Subcutaneous preadipocyte (primary cell): Measurements from ENCODE around the gene DNAAF8. TPM values are rescaled to one million over a fixed set of nuclear protein-coding genes. Genes with fewer than 3 reads are reported as not detected.

Experiments used
- small RNA-seq: library from RNA; depleted of rRNA; stranded (forward); fragments of <200 nt; gene quantifications from one replicate; pipeline ENCODE3, GENCODE V24; 2012
- total RNA-seq: library from RNA; depleted of rRNA; stranded (reverse); fragments of >200 nt; gene quantifications from 2 replicates; pipeline ENCODE4 v1.2.3, GENCODE V29; 2012

DNAAF8 gene
- total RNA-seq: 0.37 and 0.59 TPM in 2 replicates

DNA sequence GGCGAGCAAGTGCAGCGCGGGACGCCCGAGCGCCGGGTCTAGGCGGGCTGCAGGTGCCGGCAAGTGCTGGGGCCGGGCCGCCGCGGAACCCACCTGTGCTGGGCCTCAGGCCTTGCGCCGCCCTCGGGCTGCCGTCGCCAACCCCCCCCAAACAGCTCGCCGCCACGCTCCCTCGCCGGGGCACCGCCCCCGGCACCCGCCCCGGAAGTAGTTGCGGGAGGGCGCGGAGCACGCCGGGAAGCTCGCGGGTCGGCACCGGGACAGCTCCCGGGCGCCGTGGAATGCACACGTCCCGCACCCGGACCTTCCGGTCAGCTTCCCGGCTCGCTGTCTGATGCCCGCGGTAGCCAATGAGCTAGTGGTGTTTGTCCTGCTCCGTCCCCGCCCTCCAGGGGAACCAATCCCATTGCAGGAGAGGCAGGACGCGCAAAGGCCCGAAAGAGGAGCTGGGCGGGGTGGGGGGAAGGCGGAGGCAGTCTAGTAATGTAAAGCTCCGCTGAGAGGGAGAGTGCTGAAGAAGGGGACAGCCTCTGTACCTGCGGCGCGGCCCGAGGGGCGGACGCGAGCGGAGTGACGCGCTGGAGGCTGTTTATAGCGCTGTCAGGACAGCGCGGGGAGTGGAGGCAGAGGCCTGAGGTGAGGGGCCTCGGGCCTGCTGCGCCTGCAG, at the start of gene DNAAF8, which contains the start of gene ANKS3:
Gene DNAAF8 (plus strand): TSS at position 475 of the 667 bp plus-strand sequence. CDS start 1,978 bp downstream, outside the sequence.
Gene ANKS3 (minus strand): TSS at position 209 of the 667 bp plus-strand sequence. CDS start 4,122 bp downstream, outside the sequence.

GRCh38 chr16:4693296-4693955, 40.9 kb upstream of the DNAAF8 start, which contains the start of gene NUDT16L1:
Gene NUDT16L1, plus strand, starts transcription at chr16:4693562. Its CDS starts 165 bp downstream, at chr16:4693727.

DNA sequence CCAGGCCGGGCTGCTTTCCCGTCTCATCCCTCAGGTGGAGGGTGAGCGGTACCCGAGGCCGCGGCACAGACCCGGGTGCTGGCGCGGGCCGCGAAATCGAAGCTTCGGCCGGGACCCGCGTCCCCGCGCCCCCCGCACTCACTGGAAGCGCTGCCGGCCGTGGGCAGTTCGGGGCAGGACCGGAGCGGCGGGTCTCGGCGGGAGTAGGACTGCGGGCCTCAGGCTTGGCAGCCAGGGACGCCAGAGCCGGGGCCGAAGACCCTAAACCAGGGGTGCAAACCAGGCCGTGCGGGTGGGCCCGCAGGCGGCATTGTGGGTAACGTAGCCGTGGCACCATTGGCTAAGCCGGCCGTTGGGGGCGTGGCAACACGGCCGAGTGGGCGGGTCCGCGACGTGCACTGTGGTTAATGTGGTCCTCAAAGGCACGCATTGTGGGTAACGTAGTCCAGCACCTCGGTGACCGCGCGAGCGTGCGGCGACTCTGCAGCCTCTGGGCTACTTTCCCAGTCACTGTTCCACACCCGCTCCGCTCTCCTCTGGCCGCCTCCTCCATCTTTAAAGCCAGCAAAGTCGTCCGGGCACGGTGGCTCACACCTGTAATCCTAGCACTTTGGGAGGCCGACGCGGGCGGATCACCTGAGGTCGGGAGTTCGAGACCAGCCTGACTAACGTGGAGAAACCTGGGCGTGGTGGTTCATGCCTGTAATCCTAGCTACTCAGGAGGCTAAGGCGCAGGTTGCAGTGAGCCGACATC, 32.7 kb downstream of the DNAAF8 start, which contains the start of gene ZNF500:
Gene ZNF500 (minus strand): TSS at position 288 of the 754 bp plus-strand sequence. CDS start 1,184 bp downstream, outside the sequence.

GRCh38 chr16:4787627-4788482, 53.5 kb downstream of the DNAAF8 start, which contains the start of gene SEPTIN12:
Gene SEPTIN12, minus strand, starts transcription at chr16:4788345. Its CDS starts 700 bp downstream, at chr16:4787645.

GRCh38 chr16:4795181-4795827, 61.0 kb downstream of the DNAAF8 start, which contains the start of gene SMIM22:
Gene SMIM22, plus strand, starts transcription at chr16:4795369. Its CDS starts 366 bp downstream, at chr16:4795735.

Small RNAs within 50 kb of the gene (small RNA-seq; reads per million reads assigned to genes)
- not detected for gene RF00017

Other genes starting within 250 kb of the DNAAF8 start
- gene CDIP1, start 195.8 kb upstream of the DNAAF8 start, total RNA-seq: 7.0 and 9.0 TPM in 2 replicates
- gene C16orf96, start 178.2 kb upstream of the DNAAF8 start, total RNA-seq: not detected in 2 replicates
- 7.0 and 11.3 TPM in 2 replicates for gene UBALD1, start 119.6 kb upstream of the DNAAF8 start, total RNA-seq
- 31.6 and 35.6 TPM in 2 replicates for gene MGRN1, start 109.7 kb upstream of the DNAAF8 start, total RNA-seq
- gene NUDT16L1, start 41.0 kb upstream of the DNAAF8 start, total RNA-seq: 19.4 and 23.5 TPM in 2 replicates
- gene ANKS3, start 266 bp upstream of the DNAAF8 start, total RNA-seq: 16.9 and 21.1 TPM in 2 replicates
- 9.6 and 13.1 TPM in 2 replicates for gene ZNF500, start 32.6 kb downstream of the DNAAF8 start, total RNA-seq
- not detected in 2 replicates for gene SEPTIN12, start 53.8 kb downstream of the DNAAF8 start, total RNA-seq
- not detected in 2 replicates for gene SMIM22, start 60.8 kb downstream of the DNAAF8 start, total RNA-seq
- gene ROGDI, start 68.1 kb downstream of the DNAAF8 start, total RNA-seq: 8.4 and 9.6 TPM in 2 replicates
- 37.5 and 64.1 TPM in 2 replicates for gene GLYR1, start 112.8 kb downstream of the DNAAF8 start, total RNA-seq
- 23.1 and 35.4 TPM in 2 replicates for gene UBN1, start 112.9 kb downstream of the DNAAF8 start, total RNA-seq
- 63.1 and 90.0 TPM in 2 replicates for gene PPL, start 202.6 kb downstream of the DNAAF8 start, total RNA-seq
- gene SEC14L5, start 223.8 kb downstream of the DNAAF8 start, total RNA-seq: 0.59 and 1.1 TPM in 2 replicates